ENCODE data around the gene PTPRZ1.

Gene PTPRZ1

GRCh38 chr7:121872831-121873288, at the start of gene PTPRZ1:
Gene PTPRZ1, plus strand, starts transcription at chr7:121873161. Its CDS starts 339 bp downstream, at chr7:121873500.
- no peak for DNase-seq

DNA sequence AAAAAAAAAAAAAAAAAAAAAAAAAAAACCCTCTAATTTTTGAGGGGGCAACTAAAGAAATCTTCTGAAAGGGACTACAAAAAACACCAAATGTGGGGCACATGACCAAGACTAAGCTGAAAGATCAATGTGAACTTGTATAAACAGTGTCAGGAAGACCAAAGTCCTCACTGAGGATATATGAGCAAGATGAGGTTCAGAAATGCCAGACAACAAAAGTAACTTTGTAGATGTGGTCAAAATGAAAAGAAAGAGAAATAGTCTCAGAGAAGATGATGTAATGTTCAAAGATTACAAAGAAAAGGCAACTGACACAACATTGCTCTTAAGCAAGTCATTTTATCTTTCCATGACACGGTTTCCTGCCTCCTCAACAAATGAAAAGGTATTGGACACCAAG, 48.7 kb upstream of the PTPRZ1 start:
- no peak for DNase-seq

DNA sequence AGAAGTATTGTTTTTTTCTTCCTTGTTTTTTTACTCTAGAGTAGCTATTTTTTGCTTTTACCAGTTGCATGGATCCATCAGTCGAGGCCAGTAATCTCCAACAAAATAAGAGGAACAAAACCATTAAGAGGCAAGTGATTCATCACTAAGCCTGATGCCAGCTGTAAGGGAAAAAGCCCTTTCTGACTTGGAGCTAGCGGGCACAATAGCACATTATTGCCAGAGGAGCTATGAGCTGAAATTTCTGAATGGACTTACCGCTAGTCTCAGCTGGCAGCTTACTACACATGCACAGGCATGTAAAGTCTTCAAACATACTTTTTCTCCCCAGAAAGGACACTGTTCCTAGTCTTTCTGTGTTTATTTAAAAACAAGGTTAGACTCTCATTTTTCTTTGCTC, 41.6 kb upstream of the PTPRZ1 start:
- DNase-seq = no peak

DNA sequence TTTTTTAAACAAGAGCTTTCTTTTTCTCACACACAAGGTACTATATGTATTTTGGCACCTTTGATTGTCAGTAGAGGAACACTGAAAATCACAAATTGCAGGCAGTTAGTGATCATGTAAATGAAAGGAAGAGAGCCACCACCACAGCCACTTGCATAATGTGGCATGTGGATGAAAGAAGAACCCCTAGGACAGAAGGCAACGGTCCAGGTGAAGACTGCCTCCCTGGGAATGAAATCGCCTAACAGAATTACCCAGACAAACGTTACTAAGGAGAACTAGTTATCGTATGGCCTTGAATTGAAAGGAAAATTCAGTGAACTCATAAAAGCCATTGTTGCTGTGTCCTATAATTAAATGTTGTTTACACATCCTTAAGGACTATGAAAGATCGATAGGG, 41.2 kb upstream of the PTPRZ1 start:
- DNase-seq = no peak

DNA sequence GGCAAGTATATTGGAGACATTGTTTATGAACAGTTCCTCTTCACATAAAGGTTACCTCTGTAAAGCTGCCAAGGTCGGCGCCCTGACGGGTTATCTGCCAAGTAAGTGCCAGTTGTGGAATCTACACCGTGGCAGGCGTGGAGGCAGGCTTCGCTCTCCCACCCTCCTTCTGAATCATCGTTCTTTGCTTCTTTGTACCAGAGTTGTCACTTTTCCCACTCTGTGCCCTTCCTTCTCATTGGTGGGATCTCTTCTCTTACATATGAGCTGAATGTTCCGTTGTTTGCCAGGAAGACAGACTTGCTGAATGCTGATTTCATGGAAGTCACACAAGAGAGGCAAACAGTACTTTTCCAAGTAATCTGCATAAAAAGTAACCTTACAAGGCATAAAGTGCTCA, 40.6 kb upstream of the PTPRZ1 start:
- DNase-seq = no peak

GRCh38 chr7:121833991-121834390, 39.0 kb upstream of the PTPRZ1 start:
- no peak for DNase-seq

- no peak for DNase-seq
These were observed 35.5 kb upstream of the PTPRZ1 start for GRCh38 chr7:121837462-121837861.

GRCh38 chr7:121847041-121847440, 25.9 kb upstream of the PTPRZ1 start:
- DNase-seq = no peak

DNA sequence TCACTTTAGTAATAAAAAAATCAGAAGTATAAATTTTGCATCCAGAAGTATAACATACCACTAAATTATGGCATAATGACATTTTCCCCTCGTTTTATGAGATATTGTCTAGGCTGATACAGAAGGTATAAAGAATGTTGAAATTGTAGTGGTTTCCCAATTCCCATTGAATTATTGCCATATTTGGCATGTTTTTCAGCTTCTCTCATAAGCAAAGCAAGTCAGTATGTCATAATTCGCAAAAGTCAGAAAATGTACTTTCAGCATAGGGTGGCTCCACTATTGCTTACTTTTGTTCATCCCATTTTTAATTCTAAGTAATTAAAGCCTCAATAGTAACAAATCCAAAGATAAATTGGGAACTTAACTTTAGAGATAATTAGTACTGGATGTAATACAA, 19.7 kb upstream of the PTPRZ1 start:
- DNase-seq = no peak

- no peak for DNase-seq
These were observed 12.0 kb upstream of the PTPRZ1 start for GRCh38 chr7:121860953-121861352.

DNA sequence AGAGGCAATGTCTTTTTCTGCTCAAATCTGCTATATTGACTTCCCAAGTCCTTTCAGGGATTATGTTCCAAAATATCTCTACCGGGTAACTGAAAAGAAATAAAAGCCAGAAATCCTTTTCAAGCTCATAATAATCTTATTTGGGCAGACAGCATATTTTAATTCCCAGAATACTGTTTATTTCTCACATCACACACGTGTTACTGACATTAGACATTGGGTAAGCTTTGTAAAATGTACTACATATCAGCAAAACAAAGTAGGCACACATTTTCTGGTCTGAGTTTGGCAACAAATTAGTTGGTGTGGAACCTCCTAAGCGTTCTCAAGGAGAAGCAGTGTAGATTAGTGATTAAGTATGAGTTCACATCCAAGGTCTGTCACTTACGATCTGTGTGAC, 10.4 kb upstream of the PTPRZ1 start:
- DNase-seq = no peak

GRCh38 chr7:121871188-121871587, 1.8 kb upstream of the PTPRZ1 start:
- no peak for DNase-seq

- DNase-seq = no peak
These were observed 581 bp downstream of the PTPRZ1 start for GRCh38 chr7:121873289-121874194.

- DNase-seq = no peak
These were observed 1.3 kb downstream of the PTPRZ1 start for GRCh38 chr7:121874298-121874697.

DNA sequence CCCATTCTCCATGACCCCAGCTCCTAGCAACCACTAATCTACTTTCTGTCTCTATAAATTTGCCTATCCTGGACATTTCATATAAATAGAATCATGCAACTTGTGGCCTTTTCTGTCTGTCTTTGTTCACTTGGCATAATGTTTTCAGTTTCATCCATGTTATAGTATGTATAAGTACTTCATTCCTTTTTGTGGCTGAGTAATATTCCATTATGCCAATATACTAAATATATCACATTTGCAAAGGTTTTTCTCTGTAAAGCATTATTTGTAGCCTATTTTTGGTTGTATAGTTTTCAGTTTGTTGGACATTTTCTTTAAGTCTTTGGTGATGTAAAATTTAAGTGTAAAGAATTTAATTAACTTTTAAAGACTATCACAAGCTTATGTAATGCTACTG, 2.2 kb downstream of the PTPRZ1 start:
- DNase-seq = no peak

- DNase-seq = no peak
These were observed 3.9 kb downstream of the PTPRZ1 start for GRCh38 chr7:121876656-121877500.

GRCh38 chr7:121878918-121879464, 6.0 kb downstream of the PTPRZ1 start:
- DNase-seq = no peak

- DNase-seq = no peak
These were observed 6.6 kb downstream of the PTPRZ1 start for GRCh38 chr7:121879544-121879943.

GRCh38 chr7:121882731-121883130, 9.8 kb downstream of the PTPRZ1 start:
- no peak for DNase-seq

DNA sequence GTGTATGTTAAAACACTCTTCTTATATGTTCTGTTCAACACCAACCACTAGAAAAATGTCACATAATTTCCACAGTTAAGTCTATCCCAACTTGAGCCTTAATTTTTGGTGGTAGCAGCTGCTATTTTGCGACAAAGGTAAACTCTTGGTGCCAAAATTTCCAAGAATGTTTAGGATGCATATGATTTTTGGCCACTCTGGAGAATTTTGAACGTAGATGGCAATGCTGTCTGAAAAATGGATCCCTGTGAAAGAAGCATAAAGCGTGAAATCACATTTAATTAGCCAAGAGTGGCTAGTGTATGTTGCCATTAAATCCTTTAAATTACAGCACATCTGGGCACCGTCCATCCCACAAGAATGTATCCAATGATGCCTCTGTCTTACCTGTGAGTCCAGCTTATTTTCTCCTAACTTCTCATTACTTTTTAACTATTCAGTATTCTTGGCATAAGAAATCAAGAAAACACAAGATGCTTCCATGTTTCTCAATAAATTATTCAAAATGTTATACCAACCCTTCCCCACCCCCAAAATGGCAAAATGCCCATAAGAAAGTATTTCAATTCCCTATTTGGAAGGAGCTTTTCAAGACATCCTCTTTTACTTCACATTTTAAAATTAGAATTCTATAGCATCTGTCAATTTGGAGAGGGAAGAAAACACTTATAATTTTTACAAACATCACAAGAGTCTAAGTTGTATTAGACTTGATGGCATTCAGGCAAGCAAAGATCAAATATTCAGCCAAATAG, 12.4 kb downstream of the PTPRZ1 start:
- DNase-seq = no peak

DNA sequence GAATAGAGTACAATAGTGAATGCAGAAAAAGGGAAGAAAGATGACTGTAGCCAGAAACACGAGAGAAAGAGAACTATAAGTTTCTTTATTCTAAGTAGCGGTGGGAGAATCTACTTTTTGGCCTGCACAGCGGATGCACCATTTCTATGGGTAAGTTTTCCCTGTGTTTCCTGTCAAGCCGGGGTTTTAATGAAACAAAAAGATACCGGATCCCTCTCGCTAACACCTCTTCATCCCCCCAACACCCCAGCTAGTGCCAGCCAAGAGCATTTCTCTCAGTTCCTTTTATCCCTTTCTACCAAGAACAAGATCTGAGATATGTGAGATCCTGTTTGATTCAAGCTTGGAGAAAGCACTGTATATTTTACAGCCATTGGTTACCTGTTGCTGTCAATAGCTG, 14.7 kb downstream of the PTPRZ1 start:
- no peak for DNase-seq

- no peak for DNase-seq
These were observed 17.9 kb downstream of the PTPRZ1 start for GRCh38 chr7:121890833-121891232.

GRCh38 chr7:121891731-121892130, 18.8 kb downstream of the PTPRZ1 start:
- no peak for DNase-seq
